NB4 (cell line): ENCODE measurements around the gene ACACB.

Experiments used
- POLR2A ChIP-seq: IDR thresholded peaks from 2 replicates; pipeline ENCODE4 v1.6.1; 2011; ENCODE audit warnings: mild to moderate bottlenecking; ENCODE audit not compliant: insufficient read length; ENCODE audit errors: extremely low read depth
- TF ChIP-seq, protein P1 (sequence below): IDR thresholded peaks from 2 replicates; pipeline ENCODE4 v1.6.1; 2011; ENCODE audit warnings: low read depth, low read length

DNA sequence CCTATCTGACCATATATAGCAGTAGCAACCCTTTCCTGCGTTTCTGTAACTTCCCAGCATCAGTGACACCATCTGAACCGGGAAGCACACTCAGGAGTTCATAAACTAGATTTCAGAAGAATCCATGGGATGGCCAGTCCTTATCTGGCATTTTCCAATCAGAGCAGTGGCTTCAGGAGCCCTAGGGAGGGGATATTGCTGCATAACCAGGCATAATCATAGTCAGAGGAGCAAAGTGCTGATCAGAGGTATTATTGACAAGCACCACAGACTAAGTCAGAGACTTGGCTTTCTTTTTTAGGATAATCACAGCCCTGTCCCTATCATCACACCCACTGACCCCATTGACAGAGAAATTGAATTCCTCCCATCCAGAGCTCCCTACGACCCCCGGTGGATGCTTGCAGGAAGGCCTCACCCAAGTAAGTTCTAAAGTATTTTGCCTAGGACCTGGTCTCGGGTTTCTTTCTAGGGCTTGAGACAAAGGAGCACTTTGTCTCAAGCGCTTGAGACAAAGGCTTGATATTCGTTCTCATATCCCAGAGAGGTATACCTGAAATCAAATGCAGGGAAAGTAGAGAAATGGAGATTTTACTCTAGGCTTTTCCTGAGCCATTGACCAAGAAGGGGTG lies 137.6 kb downstream of the ACACB start:
- no peak for TF ChIP-seq POLR2A
- TF ChIP-seq, protein P1, sequence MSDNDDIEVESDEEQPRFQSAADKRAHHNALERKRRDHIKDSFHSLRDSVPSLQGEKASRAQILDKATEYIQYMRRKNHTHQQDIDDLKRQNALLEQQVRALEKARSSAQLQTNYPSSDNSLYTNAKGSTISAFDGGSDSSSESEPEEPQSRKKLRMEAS = no peak
